Fibroblast of skin of back (primary cell): ENCODE measurements around the gene SLC37A1.

ENCODE experiments used
- DNase-seq: peaks from one replicate; pipeline ENCODE4 v3.0.0-alpha.2; 2013

SLC37A1 gene

GRCh38 chr21:42564561-42564971 is 50.9 kb downstream of the SLC37A1 start:
- no peak for DNase-seq

GRCh38 chr21:42565206-42565810 is 51.7 kb downstream of the SLC37A1 start:
- no peak for DNase-seq

GRCh38 chr21:42565886-42566523 is 52.4 kb downstream of the SLC37A1 start:
- DNase-seq = no peak

- no peak for DNase-seq
Observed at GRCh38 chr21:42566524-42567213, 53.0 kb downstream of the SLC37A1 start.

- no peak for DNase-seq
Observed at GRCh38 chr21:42567214-42567555, 53.5 kb downstream of the SLC37A1 start.

GRCh38 chr21:42567861-42568260 is 54.2 kb downstream of the SLC37A1 start:
- DNase-seq = no peak

- DNase-seq = no peak
Observed at GRCh38 chr21:42568376-42568775, 54.7 kb downstream of the SLC37A1 start.

GRCh38 chr21:42568866-42569731 is 55.4 kb downstream of the SLC37A1 start:
- no peak for DNase-seq

- no peak for DNase-seq
Observed at GRCh38 chr21:42569732-42570301, 56.2 kb downstream of the SLC37A1 start.

GRCh38 chr21:42570362-42570761 is 56.7 kb downstream of the SLC37A1 start:
- DNase-seq = no peak

GRCh38 chr21:42570841-42571387 is 57.3 kb downstream of the SLC37A1 start:
- DNase-seq = no peak

- DNase-seq = no peak
Observed at GRCh38 chr21:42571391-42572150, 57.9 kb downstream of the SLC37A1 start.

- no peak for DNase-seq
Observed at GRCh38 chr21:42572906-42573495, 59.3 kb downstream of the SLC37A1 start.

GRCh38 chr21:42574234-42575027 is 60.8 kb downstream of the SLC37A1 start:
- DNase-seq = peak; percentile 10

GRCh38 chr21:42575111-42575510 is 61.5 kb downstream of the SLC37A1 start:
- no peak for DNase-seq

GRCh38 chr21:42576639-42577038 is 63.0 kb downstream of the SLC37A1 start:
- DNase-seq = no peak

- DNase-seq = no peak
Observed at GRCh38 chr21:42578034-42578433, 64.4 kb downstream of the SLC37A1 start.

GRCh38 chr21:42578761-42579415 is 65.2 kb downstream of the SLC37A1 start:
- no peak for DNase-seq

- no peak for DNase-seq
Observed at GRCh38 chr21:42579456-42580075, 65.9 kb downstream of the SLC37A1 start.
